Kasumi-1 (cell line): ENCODE measurements around the gene TTC21A.

Experiments
- DNase-seq, 2 experiments: peaks; one replicate each; lab custom pipeline; 2025; lab: John Stamatoyannopoulos, UW

The TTC21A gene

DNA sequence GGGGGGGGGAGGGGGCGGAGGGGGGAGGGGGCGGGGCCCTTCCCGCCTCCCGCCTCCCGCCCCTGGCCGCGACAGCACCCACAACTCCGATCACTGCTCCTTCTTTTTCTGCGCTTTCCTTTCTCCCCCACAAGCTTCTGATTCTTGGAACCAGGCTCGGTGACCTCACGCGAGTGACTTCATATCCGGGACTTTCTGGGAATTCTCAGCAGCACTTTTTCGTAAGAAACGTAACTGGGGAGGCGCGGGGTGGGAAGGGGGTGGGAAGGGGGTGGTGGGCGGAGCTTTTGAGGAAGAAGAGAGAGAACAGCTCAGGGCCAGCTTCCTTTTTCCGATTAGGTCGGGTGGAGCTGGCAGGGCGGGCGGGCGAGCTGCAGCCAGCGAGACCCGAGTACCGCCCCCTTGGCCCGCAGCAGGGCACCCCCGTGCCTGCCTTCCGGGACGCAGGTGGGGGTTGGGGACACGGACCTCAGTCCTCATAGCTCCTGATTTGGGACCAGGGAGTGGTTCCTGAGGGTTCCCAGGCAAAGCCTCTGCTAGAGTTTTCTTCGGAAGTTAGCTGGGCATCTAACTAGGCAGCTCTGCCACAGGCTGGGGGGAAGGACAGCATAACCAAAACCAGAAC is 70.3 kb downstream of the TTC21A start:
- DNase-seq = peak; percentile 71 to 75

DNA sequence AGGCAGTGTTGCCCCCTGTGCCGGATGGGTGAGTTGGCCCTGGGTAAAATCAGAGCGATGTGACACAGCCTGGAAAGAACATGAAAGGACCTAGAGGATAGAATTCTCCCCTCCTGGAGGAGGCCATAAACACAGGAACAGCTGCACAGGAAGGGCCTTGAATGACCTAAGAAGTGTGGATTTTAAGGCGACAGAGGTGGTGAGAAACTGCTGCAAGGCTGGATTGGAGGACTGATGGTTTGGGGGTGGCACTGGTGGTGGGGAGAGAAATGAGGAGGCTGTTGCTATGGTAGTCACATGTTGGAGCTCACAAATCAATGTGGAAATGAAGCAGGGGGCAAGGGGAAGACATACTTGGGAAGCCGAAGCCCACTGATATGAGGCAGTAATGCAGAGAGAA is 71.1 kb downstream of the TTC21A start:
- DNase-seq = no peak

DNA sequence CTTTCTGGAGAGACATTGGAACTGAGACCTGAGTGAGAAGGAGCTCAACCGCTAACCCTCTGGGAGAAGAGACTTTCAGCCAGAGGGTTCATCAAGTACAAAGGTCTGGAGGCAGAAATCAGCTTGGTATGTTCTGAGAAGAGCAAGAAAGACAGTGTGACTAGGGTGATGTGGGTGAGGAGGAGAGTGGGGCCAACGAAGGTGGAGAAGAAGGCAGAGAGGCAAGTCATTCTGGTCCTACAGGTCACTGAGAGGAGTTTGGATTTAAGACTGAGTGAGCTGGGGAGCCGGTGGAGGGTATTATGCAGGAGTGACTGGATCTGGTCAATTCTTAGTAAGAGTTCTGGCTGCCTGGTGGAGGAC is 72.7 kb downstream of the TTC21A start:
- DNase-seq = no peak

DNA sequence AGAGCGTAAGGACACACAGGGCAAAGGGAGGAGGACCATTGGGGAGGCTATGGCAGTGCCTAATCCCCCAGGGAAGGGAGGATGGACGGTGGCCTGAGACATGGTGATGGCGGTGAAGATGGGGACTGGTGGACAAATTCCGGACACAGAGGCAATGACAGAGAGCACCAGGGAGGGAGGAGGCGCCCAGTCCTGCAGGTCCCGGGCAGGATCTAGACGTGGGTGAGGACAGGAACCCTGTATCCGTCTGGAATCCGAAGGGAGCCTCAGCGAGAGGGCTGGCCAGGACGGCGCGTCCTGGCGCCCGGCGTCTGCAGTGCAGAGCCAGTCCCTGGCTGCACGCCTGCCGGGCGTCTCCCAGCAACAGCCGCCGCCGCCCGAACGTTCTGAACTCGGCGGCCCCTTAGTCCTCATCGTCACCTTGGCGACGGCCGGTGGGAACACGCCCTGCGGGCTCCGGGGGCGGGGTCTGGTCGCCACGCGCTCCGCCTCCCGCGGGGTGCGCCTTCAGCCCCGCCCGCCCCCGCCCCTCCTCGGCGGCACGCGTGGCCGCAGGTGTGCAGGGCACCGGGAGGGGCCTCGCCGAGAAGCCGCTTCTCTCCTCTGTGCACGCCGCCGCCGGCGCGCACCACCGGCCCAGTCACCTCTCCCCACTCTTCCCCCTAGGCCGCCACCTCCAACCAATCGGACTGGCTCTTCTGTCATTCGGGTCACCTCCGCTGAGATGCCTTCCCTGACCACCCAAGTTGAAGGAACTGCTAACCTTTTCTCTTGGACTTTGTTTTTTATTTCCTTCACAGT is 73.3 kb downstream of the TTC21A start:
- DNase-seq = peak; percentile 70 to 82

DNA sequence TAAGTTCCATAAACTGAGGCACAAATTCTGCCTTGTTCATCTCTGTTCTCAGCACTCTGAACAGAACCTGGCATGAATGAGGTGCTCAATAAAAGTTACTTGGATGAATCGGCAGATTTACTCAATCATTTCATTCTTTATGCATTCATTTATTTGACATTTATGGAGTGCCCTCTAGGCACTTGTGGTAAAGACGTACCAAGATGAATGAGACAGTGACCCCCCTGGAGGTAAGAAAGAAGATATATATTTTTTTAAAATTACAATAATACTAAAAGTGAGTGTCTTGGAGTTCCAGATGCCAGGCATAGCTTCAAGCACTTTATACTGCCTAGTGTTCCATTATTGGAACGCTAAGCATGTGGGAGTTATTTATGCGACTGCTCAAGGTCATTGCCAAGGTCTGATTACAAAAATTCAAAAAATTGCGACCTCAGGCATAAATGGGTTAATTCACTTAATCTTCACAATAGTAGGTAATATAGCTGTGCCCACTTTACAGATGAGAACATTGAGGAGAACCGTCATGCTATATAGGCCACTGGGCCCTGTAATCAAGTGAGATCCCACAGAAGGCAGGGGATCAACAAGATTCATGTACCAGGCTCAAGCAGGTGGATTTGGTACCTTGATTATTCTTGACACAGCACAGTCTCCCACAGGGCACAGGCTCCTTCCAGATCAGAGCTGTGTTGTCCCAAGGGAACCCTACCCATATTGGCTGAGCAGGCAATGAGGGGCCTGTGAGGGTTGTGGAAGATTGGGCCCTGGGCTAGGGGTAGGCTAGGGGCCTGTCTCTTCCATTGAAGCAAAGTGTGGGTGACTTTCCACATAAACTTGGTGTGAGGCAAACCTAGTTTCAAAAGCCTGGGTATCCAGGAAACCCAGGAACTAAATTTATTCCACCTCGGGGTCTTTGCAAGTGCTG is 74.2 kb downstream of the TTC21A start:
- DNase-seq = no peak

DNA sequence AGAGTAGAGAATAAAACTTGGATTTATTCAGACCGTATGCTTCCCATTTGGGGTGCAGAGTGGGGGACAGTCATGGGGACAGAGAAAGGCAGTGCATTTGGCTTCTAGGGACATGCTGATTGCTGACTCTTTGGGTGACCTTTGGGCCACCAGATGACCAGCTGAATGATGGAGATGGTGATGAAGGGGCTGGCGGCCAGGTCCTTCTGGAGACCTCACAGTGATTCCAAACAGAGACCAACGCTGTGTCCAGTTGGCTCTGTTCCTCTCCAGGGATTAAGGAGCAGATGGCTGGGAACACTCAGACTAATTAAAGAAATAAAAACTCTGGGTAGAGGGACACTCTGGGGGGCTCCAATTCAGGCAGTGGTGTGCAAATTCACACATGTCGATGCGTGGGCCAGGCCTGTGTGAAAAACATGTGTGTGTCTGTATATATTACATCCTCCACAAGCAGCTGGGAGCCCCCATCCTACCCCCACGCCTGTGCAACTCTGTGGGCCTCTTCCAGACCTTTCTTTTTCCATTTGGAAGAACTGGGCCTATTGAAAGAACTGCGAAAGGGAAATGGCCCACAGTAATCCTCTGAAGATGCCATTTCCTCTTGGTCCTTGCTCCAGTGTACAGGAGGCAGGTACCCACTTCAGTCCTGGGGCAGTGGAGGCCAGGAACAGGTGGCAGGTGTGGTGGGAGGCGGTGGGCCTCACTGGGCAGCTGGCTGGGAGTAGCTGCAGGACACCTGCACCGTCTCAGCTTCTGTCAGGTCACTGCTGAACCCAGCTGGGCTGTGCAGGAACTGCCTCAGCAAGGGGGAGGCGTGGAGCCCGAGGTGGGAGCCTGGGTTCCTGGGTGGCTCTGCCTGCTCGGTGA is 76.0 kb downstream of the TTC21A start:
- DNase-seq = no peak

DNA sequence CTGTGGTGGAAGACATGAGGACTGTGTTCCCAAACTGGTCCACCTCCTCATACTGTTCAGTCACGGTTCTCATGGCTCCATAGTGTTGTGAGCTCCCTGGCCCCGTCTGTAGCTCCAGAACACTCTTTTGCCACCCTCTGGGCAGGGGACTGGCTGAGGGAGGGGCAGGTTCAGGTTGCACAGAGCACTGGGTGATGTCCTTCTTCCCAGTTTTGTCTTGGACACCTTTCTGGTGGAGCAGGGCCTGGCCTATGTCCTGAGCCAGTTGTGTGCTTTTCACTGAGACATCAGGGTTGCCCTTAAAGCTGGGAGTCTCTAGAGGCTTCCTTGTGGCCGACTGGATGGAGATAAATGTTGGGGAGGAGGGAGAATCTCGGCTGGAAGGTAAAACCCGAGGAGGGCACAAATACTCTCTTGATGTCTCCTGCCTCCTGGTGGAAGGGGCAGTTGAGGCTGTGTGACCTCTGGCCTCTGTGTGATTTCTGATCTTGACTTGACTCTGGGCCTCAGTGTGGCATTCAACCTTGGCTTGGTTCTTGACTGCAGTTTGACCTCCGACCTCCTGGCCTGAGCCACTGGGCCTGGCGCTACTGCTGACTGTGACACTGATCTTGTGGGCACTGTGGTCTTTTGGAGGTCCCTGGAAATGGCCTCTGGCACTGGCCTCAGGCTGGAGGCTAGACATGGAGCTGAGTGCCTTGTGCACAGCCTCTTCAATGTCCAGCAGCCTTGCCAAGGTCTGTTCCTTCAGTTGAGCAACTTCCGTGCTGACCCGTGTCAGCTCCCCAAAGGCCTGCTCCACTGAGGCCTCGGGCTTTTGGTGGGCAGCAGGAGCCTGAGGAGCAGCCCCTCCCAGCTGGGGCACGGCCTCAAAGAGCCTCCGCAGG is 76.8 kb downstream of the TTC21A start:
- DNase-seq = no peak

DNA sequence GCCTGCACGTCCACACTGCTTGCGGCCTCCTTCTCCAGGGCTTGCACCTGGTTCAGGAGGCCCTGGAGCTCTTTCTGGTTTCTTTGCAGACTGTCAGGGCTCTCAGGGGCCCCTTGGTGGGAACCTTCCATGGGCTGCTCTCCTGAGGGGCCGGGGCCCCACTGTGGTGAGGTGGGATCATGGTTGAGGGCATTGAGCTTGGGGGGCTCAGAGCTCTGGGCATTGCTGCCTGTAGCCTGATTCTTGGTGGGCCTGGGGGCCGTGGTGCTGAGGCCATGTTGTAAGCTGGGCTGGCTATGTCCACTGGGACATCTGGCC is 77.4 kb downstream of the TTC21A start:
- DNase-seq = no peak

DNA sequence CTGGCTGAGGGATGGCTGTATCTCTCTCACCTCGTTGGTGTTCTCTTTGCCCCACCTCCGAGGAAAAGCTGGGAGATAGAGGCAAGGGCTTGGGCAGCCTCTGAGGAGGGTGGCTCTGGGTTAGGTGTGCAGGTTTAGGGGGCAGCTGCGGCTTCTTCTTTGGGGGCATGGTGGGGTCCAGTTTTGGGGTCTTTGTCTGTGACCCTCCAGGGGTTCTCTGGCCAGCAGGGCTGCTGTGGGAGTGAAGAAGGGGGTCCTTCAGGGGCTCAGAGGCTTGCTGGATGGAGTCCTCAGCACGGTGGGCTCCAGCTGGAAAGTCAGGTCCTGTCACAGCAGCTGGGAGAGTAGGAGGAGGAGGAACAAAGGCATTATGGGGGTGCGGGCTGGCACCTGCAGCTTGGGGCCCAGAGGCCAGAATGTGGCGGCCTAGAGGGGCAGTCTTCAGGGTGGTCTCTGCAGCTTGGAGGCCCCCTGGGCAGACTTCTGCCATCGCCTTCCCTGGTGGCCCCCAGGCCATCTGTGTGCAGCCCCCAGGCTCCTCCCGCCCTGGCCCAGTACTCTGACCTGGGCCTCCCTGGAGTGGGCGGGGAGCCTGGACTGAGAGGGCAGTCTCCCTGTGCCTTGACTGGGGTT is 78.0 kb downstream of the TTC21A start:
- DNase-seq = no peak

DNA sequence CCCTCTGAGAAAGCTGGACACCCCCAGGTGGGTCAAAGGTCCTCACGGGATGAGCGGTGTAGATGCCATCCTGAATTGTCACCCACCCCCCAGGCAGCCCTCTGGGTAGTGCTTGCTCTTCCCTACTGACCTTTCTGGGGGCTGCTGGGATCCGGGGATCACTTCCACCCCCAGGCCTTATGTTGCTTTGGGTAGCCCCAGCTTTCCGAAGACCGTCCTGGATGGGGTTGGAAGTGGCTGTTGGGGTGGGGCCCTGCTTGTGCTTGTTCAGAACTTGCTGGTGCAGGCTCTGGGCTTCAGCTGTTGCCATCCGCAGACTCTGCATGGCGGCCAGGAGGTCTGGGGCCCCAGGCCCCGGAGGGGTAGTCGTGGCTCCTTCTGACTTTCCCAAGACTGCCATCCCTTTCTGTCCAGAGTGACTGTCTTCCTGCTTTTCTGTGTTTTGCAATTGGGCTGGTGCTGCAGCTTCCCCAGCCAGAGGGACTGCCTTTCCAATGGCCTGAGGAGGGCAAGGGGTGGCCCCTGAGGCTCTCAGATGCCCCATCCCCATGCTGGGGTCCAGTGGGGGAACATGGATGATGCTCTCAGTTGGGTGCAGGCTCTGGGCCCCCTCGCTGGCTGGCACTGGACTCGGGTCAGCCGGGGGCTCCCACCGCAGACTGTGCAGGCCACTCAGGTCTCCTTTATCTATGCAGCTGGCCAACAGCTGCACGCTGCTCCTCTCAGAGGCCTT is 78.6 kb downstream of the TTC21A start:
- no peak for DNase-seq

DNA sequence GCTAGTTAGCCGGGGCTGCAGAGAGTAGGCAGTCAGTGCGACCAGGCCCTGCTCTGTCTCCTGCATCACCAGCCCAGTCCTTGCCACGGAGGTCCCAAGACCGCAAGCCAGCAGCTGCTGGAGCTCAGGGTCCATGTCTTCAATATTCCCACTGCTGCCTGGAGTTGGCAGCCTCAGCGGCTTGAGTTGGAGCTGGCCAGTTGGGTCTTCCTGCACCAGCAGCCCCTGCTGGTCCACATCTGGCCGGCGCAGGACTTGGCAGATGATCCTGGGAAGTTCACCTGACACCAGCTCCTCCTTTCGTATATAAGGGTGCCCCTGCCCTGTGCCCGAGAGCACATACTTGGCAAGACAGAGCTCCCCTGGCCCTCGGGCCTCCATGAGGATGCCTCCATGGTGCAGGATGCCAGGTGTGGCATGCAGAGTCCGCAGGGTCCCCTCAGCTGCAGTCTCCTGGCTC is 79.2 kb downstream of the TTC21A start:
- no peak for DNase-seq

DNA sequence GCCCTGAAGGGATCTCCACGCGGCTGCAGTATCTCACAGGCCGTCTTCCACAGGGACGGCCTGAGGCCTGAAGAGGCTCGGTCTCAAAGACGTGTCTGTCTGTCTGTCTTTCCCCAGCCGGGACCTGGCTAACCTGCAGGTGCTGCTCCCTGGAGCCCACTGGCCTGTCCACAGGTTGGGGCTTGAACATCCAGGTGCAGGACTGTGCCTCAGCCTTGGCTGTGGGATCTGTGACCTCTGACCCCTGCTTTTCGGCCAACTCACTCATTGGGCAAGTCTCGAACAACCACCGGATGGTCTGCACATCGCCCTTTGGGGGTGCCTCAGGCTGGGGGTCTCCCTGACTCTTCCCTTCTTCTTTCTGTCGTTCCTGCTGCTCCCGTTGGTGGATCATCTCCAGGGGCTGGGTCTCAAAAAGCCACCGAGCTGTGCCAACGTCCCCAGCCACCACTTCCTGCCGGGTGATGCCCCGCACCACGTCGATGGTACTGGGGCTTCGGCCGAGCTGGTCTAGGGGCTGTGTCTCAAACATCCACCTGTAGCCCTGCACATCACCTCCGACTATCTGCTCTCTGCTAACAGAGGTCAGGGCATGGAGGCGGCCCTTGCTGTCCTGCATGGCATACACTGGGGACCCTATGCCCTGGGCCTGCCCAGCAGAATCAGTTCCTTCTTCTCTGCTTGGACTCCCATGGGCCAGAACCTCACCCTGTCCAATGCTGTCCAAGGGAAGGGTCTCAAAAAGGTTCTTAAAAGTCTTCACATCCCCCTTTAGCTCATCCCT is 80.1 kb downstream of the TTC21A start:
- no peak for DNase-seq
